Right hindlimb (tissue), 1 donor: Measurements from ENCODE around the gene PROCA1.
A peak's percentile ranks its signal among the peaks of the same experiment; 100 is the strongest.

ENCODE experiments used
- DNase-seq: peaks from one replicate; pipeline ENCODE4 v3.0.0-alpha.2; 2018

Gene PROCA1

GRCh38 chr17:28711723-28712031 is at the start of gene PROCA1:
Gene PROCA1 (minus strand): TSS chr17:28711888. CDS start chr17:28711660, 228 bp downstream.
- DNase-seq: no peak

- DNase-seq: no peak
These were observed 49.2 kb upstream of the PROCA1 start for GRCh38 chr17:28760601-28761562.

GRCh38 chr17:28759256-28759865 is 47.7 kb upstream of the PROCA1 start:
- DNase-seq: no peak

- DNase-seq: no peak
These were observed 46.9 kb upstream of the PROCA1 start for GRCh38 chr17:28758411-28759121.

- DNase-seq: no peak
These were observed 44.5 kb upstream of the PROCA1 start for GRCh38 chr17:28756049-28756804.

GRCh38 chr17:28755486-28755885 is 43.8 kb upstream of the PROCA1 start:
- DNase-seq: no peak

- no peak for DNase-seq
These were observed 40.1 kb upstream of the PROCA1 start for GRCh38 chr17:28751600-28752366.

- DNase-seq: peak; percentile 93
These were observed 38.7 kb upstream of the PROCA1 start for GRCh38 chr17:28750178-28751047.

GRCh38 chr17:28749516-28750177 is 38.0 kb upstream of the PROCA1 start:
- no peak for DNase-seq

- DNase-seq: no peak
These were observed 37.3 kb upstream of the PROCA1 start for GRCh38 chr17:28748852-28749515.

GRCh38 chr17:28747801-28748750 is 36.4 kb upstream of the PROCA1 start:
- DNase-seq: no peak

- peak; percentile 76 for DNase-seq
These were observed 35.5 kb upstream of the PROCA1 start for GRCh38 chr17:28747051-28747691.

GRCh38 chr17:28746611-28747050 is 34.9 kb upstream of the PROCA1 start:
- peak; percentile 87 for DNase-seq

GRCh38 chr17:28745786-28746411 is 34.2 kb upstream of the PROCA1 start:
- DNase-seq: no peak

GRCh38 chr17:28744972-28745785 is 33.5 kb upstream of the PROCA1 start:
- peak; percentile 81 for DNase-seq

GRCh38 chr17:28744104-28744971 is 32.6 kb upstream of the PROCA1 start:
- peak; percentile 77 for DNase-seq
